Left ventricle myocardium inferior (tissue), 1 donor: ENCODE results near the gene CASQ2. TPM values are rescaled to one million over a fixed set of nuclear protein-coding genes. Genes with fewer than 3 reads are reported as not detected.

Experiments used
- DNase-seq: peaks from one replicate; pipeline ENCODE4 v3.0.0-alpha.2; 2020
- H3K27ac ChIP-seq: fragments of 200-600 bp; replicated peaks from 2 replicates; pipeline ENCODE4 v1.8.0; 2021
- H3K27me3 ChIP-seq: fragments of 200-600 bp; 2 replicates; pipeline ENCODE4 v1.8.0; 2021; ENCODE audit warnings: low read depth
- H3K36me3 ChIP-seq: fragments of 200-600 bp; 2 replicates; pipeline ENCODE4 v1.8.0; 2021
- H3K4me1 ChIP-seq: fragments of 200-600 bp; 2 replicates; pipeline ENCODE4 v1.8.0; 2021
- H3K4me3 ChIP-seq: fragments of 200-600 bp; 2 replicates; pipeline ENCODE4 v1.8.0; 2021; ENCODE audit warnings: mild to moderate bottlenecking, moderate library complexity
- H3K9me3 ChIP-seq: fragments of 200-600 bp; replicated peaks from 2 replicates; pipeline ENCODE4 v1.8.0; 2021
- intact Hi-C: fragments of 100-400 bp; cut with micrococcal nuclease; formaldehyde crosslinking; loops from one replicate; pipeline ENCODE4 v1.11.0; 2022
- total RNA-seq: library from RNA; stranded (reverse); fragmentation: NEBNext Ultra II Directional; extraction: Animal tissue kit (Norgen Biotek cat#: 25700); gene quantifications from one replicate; pipeline ENCODE4 v1.2.1, GENCODE V29; 2021
- TF ChIP-seq, protein P1 (sequence below): fragments of 200-600 bp; IDR thresholded peaks from 2 replicates; pipeline ENCODE4 v1.8.0; 2021; ENCODE audit warnings: antibody characterized with exemption, mild to moderate bottlenecking, borderline replicate concordance
- donor health status: DM: no; HTN: yes; CAD: no; lungs with severe emphysema.

The CASQ2 gene
- total RNA-seq, 1 donor from 2014 or later = 1,110 TPM

DNA sequence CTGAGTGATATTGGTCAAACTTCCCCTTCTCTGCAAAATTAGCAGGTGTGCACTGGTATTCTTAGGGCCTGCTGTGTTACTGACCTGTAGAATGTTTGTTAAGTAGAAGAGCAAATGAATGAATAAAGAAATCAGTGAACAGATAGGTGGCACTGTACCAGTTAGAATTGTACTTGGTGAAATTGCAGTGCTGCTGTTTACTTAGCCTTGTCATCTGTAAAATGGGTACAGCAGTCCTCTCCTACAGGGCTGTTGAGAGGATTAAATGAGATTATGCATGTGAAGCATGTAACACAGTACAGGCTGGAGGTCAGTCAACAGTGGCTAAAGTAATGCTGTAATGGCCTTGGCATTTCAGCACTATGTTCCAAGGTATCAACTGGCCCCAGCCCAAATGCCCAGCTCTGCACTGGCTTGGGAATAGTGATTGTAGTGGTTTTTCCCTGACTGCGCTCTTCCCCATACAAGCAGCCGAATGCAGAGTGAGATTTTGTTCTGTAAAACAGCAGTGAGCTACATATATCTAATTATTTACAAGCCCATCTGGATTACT is 116.2 kb downstream of the CASQ2 start:
- no peaks in the 10 kb centered on the region for H3K27me3 ChIP-seq
- TF ChIP-seq, protein P1, sequence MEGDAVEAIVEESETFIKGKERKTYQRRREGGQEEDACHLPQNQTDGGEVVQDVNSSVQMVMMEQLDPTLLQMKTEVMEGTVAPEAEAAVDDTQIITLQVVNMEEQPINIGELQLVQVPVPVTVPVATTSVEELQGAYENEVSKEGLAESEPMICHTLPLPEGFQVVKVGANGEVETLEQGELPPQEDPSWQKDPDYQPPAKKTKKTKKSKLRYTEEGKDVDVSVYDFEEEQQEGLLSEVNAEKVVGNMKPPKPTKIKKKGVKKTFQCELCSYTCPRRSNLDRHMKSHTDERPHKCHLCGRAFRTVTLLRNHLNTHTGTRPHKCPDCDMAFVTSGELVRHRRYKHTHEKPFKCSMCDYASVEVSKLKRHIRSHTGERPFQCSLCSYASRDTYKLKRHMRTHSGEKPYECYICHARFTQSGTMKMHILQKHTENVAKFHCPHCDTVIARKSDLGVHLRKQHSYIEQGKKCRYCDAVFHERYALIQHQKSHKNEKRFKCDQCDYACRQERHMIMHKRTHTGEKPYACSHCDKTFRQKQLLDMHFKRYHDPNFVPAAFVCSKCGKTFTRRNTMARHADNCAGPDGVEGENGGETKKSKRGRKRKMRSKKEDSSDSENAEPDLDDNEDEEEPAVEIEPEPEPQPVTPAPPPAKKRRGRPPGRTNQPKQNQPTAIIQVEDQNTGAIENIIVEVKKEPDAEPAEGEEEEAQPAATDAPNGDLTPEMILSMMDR = no peak
- no peaks in the 10 kb centered on the region for H3K9me3 ChIP-seq
- H3K36me3 ChIP-seq = peaks cover 10% of the 10 kb centered on the region
- H3K27ac ChIP-seq = no peak overlapping the region
- peaks cover 78% of the 10 kb centered on the region for H3K4me1 ChIP-seq
- intact Hi-C loops = no loop called here
- DNase-seq = no peak
- H3K4me3 ChIP-seq = no peak overlapping the region

DNA sequence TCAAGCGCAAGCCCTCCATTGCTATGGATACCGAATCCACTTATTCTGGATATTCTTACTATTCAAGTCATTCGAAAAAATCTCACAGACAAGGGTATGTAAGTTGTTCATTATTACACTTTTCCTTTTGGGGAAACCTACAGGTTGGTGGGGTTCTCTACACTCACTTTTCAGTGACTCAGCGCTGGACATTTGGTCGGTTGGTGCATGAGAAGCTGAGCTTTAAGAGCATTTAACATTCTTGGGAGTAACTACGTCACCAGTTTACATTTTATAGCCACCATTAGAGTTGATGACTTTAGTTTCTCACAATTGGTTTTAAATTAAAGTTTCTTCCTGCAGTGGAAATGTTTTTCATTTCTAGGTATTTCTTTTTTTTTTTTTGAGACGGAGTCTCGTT is 117.1 kb downstream of the CASQ2 start:
- Histone ChIP-seq H3K4me1 (peaks cover 78% of the 10 kb centered on the region), H3K27ac (no peak overlapping the region), H3K36me3 (peaks cover 10% of the 10 kb centered on the region), H3K4me3 (no peak overlapping the region), H3K27me3 (no peaks in the 10 kb centered on the region), H3K9me3 (no peaks in the 10 kb centered on the region)
- intact Hi-C loops = no loop called here
- no peak for DNase-seq
- TF ChIP-seq, protein P1 = no peak

DNA sequence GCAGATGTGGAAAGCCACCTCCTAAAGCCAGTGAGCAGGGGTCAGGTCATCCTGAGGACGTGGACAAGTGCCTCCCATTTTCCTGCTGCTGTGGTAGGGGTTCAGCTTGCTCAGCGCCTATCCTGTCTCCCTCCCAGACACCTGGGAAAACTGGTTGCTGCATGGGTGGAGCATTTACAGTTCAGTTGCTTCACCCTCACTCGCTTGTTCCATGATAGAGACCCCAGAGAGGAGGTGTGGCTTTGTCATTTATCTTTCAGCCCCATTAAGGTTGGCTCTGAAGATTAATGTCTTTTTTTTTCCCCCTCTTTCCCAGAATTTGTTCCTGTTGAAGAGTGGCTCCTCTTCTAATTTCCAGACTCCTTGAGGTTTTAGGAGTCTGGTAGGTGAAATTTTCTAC is 117.6 kb downstream of the CASQ2 start:
- DNase-seq = no peak
- H3K4me3 ChIP-seq = no peak overlapping the region
- peaks cover 10% of the 10 kb centered on the region for H3K36me3 ChIP-seq
- H3K27ac ChIP-seq = no peak overlapping the region
- peaks cover 76% of the 10 kb centered on the region for H3K4me1 ChIP-seq
- H3K27me3 ChIP-seq = no peaks in the 10 kb centered on the region
- TF ChIP-seq, protein P1 = no peak
- intact Hi-C loops = no loop called here
- no peaks in the 10 kb centered on the region for H3K9me3 ChIP-seq

Other genes starting within 250 kb of the CASQ2 start
- 5.9 TPM for gene VANGL1, start 126.7 kb downstream of the CASQ2 start, total RNA-seq
- gene NHLH2, start 72.4 kb upstream of the CASQ2 start, total RNA-seq = not detected
- gene SLC22A15, start 207.8 kb upstream of the CASQ2 start, total RNA-seq = 8.4 TPM